SW480 (cell line): ENCODE results near the gene PSMB2.

Experiments used
- DNase-seq: peaks from one replicate; pipeline ENCODE4 v3.0.0-alpha.2; 2016; ENCODE audit warnings: low spot score

PSMB2 gene

DNA sequence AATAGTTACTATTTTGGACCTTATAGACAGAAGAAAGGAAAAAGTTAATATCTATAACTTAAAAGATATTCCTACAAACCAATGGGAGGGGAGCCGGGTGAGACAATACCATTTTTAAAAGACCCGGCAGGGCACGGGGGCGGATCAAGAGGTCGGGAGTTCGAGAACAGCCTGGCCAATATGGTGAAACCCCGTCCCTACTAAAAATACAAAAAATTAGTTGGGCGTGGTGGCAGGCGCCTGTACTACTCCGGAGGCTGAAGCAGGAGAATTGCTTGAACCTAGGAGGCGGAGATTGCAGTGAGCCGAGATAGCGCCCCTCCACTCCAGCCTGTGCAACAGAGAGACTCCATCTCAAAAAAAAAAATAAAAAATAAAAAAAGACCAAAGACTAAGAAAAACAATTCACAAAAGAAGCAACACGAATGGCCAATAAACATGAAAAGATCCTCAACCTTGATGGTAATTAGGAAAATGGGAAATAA lies 1.2 kb upstream of the PSMB2 start:
- DNase-seq = no peak

- DNase-seq = no peak
These were observed 720 bp downstream of the PSMB2 start for GRCh38 chr1:35640380-35641232.

- peak; percentile 39 for DNase-seq
These were observed 3.9 kb downstream of the PSMB2 start for GRCh38 chr1:35637401-35637809.

DNA sequence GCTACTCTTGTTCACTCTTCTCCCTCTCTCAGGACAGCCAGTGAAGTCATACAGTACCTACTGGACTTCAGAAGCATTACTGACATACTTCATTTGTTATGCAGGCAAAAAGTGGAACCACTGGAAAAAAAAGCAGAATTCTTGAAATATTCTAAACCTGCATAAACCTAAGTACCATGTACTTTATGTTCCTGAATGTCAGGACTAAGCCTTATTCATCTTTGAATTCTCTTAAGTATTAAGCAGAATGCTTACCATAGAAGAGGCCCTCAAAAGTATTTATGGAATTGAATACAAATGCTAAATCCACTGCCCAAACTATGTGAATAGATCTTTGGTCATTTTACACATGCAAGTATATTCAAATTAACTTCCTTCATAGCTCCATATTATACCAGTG lies 7.8 kb downstream of the PSMB2 start:
- DNase-seq = no peak

DNA sequence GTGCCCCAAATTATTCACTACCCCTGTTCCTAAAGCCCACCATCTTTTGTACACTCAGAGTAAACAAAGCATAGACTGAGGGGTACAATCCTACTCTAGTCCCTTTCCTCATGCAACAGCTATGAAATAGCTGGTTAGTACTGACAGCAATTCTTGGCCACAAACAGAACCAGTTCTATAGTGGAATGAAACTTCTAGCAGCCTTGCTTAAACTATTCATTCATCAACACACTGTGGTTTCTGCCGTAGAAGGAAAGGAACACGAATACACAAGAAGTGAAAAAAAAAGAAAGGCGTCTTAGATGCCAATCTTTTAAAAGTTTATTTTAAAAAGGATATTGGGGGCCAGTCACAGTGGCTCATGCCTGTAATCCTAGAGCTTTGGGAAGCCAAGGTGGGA lies 9.9 kb downstream of the PSMB2 start:
- DNase-seq = no peak

DNA sequence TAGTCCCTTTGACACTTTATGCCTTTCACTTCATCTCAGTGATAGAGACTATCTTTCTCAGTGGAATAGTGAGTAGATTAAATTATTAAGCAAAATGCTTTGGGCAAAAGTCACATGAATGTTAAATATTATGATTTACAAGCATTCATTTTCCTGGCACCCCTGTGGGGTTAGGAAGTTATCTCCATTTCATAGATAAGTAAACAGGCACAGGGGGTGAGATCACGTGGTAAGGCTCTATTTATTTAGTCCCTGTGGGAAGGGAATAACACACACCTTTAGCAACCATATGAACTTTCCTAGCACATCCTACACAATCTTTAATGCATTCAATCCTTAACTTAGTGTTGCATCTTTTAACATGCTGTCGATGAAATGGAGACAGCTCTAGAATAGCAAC lies 12.3 kb downstream of the PSMB2 start:
- DNase-seq = no peak

DNA sequence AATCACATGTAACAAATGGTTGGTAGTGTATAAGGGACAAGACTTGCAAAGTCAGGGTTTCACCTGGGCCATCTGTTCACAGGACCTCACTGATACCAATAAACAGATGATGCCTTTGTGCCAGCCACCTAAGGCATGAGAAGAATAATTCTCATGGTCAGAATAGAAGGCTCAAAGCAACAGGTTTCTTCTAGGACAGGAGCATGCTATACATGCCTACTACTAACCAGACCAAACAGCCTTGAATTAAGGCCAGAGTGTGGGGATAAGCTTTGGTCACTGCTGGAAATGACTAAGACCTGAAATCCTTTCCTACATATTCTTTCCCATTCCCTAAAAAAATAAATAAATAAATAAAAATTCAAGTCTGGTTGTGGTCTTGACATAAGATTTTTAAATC lies 17.5 kb downstream of the PSMB2 start:
- no peak for DNase-seq

DNA sequence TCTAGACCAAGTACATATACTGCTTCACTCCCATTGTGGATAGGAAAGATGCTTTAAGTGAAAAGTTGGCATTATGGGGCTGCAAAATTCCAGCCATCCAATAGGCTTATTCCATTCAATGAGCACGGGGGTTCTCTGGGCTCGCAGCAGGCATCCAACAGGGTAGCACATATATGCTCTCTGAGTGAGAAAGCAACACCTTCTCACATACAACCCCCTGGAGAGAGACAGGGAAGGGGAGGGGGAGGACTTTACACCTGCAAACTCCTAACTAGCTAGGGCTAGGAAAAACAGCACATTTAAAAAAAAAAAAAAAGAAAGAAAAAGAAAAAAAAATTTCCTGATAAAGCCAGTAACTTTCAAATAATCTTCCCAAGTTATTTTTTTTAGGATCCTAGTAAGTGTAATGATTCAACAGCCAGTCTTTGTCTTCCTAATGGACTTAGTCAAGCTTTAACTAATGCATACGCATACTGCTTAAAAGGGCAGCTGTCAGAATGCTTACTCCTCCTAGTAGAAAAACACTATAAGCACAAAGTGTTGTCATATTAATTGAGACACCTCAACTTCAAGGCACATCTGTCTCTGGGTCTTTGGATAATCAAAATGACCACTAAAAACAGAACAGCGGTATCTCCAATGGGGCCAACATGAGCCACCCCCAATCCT lies 18.7 kb downstream of the PSMB2 start:
- DNase-seq = no peak

GRCh38 chr1:35619237-35620121 lies 21.8 kb downstream of the PSMB2 start:
- no peak for DNase-seq

DNA sequence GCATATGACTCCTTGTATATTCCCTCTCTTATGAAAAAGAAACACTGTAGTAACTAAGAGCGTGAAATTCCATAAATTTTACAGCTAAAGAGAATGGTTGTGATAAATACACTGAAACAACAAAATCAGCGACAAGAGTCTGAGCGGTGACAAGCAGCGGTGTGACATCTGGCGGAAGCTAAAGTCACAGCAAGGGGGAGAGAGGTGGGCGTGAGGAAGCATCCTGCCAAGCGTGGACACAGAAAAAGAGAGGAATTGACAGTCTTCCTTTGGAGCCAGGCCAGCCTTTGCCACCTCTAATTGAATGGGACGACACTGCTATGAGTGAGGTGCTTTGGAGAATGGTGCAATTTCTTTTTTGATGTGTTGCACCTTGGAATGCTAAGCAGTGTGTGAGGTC lies 25.9 kb downstream of the PSMB2 start:
- DNase-seq = no peak

GRCh38 chr1:35611655-35612054 lies 29.7 kb downstream of the PSMB2 start:
- DNase-seq = no peak

DNA sequence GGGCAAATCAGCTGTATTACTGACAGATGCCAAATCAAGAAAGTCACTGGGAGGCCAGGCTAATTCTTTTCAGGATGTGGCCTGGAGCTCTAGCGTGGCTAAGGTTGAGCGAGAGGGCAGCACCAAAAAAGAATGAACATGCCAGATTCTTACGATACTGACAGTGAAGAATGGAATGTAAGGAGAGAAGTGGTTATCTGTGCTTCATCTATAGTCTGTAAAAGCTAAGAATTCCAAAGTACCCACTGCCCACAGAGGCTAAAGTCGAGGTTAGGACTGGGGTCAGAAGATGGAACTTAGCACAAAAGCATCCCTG lies 35.5 kb downstream of the PSMB2 start:
- no peak for DNase-seq

GRCh38 chr1:35605071-35605866 lies 36.1 kb downstream of the PSMB2 start:
- DNase-seq = no peak

DNA sequence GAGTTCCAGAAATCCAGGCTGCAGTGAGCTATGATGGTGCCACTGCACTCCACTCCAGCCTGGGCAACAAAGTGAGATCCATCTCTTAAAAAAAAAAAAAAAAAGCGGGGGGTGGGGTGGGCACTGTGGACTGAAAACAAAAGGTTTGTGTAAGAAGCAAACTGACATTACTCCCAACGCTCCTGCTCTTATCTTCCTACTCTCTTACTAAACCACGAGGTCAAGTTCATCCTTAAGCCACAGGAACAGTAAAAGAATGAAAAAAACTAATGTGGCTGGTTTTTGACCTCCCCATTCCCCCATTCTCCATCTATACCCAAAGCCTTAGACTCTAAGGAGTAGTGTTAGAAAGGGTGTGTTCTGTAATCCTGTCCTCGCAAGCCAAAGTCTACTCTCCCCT lies 37.4 kb downstream of the PSMB2 start:
- DNase-seq = no peak

GRCh38 chr1:35603468-35603867 lies 37.9 kb downstream of the PSMB2 start:
- no peak for DNase-seq

GRCh38 chr1:35600593-35600992 lies 40.7 kb downstream of the PSMB2 start:
- DNase-seq = no peak

DNA sequence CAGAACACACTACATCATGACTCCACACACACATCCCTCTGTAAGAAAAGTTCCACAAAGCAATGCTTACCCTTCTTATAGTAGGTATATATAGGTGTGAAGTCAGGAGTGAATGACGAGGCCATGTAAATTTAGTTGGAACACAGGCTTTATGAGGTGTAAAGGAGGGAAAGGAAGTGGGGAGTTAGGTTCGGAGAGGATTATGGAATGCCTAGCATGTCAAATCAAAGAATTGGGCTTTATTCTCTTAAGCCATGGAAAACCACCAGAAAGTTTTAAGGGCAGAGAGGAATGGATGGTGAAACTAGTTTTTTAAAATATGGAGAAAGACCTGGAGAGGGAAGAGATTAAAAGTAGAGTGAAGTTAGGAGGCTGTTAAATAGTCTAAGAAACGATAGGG lies 41.9 kb downstream of the PSMB2 start:
- DNase-seq = no peak

- no peak for DNase-seq
These were observed 42.4 kb downstream of the PSMB2 start for GRCh38 chr1:35598895-35599294.

GRCh38 chr1:35597870-35598269 lies 43.5 kb downstream of the PSMB2 start:
- no peak for DNase-seq

DNA sequence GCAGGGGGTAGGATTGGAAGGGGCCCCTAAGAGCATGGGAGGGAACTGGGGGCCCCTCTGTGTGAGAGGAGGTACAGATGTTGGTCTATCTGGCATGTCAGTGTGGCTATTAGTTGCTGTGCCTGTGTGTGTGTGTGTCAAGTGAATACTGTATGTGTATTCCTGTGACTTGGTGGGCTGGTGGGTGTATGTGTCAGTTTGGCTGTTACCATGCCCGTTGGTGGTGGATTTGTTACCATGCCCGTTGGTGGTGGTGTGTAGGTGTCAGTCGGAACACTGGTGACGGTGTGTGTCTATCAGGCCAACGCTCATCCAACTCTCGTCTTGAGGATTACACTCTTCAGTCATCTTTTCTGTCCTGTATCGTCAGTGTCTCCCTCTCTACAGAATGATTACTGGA lies 45.6 kb downstream of the PSMB2 start:
- DNase-seq = no peak

- no peak for DNase-seq
These were observed 47.1 kb downstream of the PSMB2 start for GRCh38 chr1:35594005-35594760.
